HG03025 (cell line): ENCODE results near the gene POU4F2.
"Not testable (repeated sequence)": the region's sequence is repeated elsewhere in the genome, so short reads cannot be mapped to it uniquely, and the experiment has no call there.

Experiments used
- ATAC-seq: cut with Tn5 transposase; IDR thresholded peaks from one replicate; pipeline ENCODE4 v1.9.1; 2021; ENCODE audit warnings: mild to moderate bottlenecking, moderate library complexity; ENCODE audit not compliant: unreplicated experiment, low FRiP score

Gene POU4F2

DNA sequence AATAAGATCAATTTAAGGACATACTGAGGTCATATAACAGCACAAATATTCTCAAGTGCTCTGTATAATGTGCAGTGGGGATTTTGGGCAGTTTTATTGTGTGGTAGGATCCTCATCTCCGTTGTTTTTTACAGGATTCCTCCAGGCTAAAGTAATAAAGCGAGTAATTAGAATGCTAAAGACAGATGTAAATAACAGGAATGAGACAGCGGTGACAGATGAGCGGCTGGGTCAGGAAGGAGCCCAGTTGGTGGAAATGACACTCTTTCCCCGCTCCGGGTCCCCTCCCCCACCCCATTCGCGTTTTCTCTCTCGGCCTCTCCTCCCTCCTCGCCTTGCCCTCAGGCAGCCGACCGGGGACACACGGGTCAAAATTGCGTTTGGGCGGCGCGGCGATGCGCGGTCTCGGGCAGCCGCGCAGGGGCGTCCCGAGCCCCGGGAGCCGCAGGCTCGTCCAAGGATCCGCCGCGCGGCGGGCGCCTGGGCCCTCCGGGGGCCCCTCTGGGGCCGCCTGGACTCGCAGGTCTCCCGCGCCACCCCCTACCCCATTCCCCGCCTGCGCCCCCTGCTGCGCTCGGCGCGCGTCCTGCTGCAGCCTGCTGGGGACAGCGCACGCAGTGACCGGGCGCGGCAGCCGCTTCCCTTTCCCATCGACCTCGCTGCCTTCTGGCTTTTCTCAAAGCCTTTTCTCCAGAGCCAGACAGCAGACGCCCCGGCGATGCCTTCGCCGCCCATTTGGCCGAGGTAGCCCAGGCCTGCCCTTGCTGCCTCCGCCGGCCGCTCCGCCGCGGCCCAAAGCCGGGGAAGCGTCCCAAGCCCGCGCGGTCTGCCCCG lies 16.2 kb downstream of the POU4F2 start:
- ATAC-seq: no peak

DNA sequence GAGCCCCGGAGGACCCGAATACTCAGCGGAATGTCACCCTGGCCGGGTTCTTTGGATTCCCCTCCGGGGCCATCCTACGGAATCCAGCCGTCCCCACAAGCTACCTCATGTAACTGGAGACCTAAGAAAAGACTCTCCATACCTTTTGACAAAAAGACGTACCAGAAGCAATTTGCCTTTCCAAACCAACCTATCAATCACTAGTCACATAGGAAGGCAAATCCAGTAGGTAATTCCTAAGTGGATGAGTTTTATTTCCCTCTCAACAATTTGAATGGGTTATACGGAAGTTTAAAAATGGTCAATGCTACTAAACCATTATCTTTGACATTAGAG lies 16.8 kb downstream of the POU4F2 start:
- no peak for ATAC-seq

DNA sequence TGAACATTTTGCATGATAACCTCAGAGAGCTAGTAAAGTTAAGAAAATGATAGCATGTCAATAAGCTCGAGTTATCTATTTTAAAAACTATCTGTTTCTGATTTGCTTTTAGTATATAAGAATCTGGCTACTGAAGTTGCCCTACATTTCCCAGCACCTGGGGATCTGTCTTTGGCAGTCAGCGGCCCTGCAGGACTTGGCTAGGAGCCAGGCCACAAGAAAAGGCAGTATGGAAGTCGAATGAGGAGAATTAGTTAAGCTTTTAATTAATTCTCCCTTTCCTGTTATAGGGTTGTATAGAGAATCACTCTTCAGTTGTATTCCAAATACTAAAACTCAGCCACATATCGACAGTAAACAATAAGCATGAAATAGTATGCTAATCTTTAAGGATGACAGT lies 22.7 kb downstream of the POU4F2 start:
- ATAC-seq: no peak

DNA sequence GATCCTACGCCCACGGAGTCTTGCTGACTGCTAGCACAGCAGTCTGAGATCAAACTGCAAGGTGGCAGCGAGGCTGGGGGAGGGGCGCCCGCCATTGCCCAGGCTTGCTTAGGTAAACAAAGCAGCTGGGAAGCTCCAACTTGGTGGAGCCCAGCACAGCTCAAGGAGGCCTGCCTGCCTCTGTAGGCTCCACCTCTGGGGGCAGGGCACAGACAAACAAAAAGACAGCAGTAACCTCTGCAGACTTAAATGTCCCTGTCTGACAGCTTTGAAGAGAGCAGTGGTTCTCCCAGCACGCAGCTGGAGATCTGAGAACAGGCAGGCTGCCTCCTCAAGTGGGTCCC lies 25.2 kb downstream of the POU4F2 start:
- not testable (repeated sequence) for ATAC-seq

DNA sequence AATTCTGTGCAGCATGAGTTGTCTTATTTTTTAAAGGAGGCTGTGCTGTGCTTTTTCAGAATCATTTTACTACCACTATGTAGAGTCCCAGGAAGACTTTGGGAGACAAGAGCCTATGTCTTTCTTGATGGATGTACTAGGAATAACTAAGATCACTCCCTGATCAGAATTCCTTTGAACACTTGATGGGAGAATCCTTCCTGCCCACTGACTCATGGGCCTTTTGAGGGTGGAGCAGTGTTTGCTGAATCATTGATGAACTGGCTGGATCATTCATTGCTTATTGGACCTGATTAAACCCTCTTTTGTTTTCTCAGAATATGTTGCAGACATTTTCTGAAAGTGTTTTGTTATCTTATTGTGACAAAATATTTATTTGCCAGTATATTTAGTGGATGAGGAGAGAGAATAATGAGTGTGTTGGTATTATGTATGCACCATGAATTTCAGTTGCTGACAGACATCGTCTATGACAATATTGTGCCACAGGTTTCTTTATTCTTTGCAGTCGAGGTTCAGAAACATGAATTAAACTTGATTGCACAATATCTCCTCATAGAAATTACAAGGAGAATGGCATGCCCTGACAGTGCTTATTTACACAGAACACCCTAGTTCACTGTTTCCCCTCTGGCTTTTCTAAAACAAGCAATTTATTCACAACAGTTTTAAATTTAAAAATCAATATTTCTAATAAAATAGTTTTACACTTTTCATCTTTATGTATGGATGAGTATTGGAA lies 36.3 kb downstream of the POU4F2 start:
- ATAC-seq: no peak
